Ammon's horn (tissue), 1 donor: Measurements from ENCODE around the gene KPNA2.
"Not testable (repeated sequence)": the region's sequence is repeated elsewhere in the genome, so short reads cannot be mapped to it uniquely, and the experiment has no call there.

ENCODE experiments used
- DNase-seq: peaks from one replicate; pipeline ENCODE4 v3.0.0-alpha.2; 2016; ENCODE audit warnings: low spot score

KPNA2 gene

DNA sequence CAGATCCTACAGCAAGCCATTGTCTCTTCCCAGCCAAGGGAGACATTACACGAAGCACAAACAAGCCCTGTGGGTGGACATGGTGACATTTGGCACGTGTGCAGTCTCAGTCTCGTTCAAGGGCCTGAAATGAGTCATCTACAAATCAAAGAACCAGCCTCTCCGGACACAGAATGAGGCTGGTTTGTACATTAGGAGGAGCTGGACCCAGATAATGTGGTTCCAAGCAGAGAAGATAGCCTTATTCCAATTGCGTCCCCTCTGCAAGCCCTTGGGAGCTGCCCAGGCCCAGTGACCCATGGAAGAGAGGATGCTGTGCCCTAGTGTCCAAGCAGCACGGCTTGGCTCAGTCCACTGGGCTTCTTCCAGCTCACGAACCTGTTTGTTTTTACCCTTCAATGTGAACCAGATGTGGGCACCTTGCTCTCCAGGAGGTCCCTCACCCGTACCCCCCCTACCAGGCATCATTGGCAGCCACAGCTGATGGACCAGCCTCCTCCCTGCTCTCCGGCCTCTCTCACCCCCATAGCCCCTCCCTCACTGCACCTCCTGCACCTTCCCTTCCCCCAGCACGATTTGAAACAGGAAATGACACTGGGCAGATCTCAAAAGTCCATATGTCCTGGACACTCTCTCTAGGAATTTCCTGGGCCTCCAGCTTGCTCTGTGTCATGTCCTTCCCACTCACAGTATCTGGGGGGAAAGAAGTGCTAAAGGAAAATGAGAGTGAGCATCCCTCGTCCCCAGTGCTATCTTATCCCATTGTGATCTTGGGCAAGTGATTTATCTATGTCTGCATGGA is 26.2 kb downstream of the KPNA2 start:
- no peak for DNase-seq

DNA sequence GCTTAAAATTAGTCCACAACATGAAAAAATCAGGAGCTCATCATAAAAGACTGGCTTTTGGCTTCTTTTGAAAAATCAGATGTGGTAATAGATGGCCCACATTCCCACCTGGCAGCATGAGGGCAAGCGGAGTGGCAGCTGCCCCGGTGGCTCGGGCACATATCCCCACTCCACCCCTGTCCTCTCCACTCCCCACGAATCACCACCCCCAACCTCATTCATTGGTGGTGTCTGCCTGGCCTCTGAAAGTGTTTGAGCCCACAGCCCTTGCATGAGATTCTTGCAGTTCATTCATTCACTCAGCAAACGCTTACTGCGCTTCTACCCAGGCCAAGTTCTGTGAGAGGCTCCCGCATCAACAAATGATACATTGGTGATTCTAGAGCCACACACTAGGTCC is 29.8 kb downstream of the KPNA2 start:
- DNase-seq: not testable (repeated sequence)

DNA sequence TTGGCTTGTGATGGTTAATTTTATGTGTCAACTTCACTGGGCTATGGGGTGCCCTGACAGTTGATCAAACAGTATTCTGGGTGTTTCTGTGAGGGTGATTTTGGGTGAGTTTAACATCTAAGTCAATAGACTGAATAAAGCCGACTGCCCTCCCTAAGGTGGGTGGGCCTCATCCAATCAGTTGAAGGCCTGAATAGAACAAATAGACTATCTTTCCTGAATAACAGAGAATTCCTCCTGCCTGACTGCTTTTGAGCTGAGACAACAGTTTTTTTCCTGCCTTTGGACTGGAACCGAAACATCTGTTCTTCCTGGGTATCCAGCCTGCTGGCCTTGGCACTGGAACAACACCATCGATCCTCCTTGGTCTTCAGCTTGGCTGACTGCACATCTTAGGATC is 33.0 kb downstream of the KPNA2 start:
- DNase-seq: not testable (repeated sequence)

- DNase-seq: not testable (repeated sequence)
Measured at GRCh38 chr17:68070582-68071444, 35.3 kb downstream of the KPNA2 start.

DNA sequence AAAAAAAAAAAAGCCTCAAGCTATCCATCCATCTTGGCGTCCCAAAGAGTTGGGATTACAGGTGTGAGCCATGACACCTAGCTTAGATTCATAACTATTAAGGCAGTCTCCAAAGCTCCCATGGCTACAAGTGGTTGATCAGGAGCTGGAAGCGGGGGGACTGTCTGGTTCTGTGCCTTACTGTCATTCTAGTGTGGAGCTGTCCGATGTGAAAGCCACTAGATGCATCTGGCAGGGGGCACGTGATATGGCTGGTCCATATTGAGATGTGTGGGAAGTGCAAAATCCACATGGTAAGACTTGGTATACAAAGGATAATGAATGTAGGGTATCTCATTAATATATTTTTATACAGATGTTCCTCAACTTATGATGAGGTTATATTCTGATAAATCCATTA is 38.7 kb downstream of the KPNA2 start:
- DNase-seq: no peak

GRCh38 chr17:68075953-68076607 is 40.5 kb downstream of the KPNA2 start:
- DNase-seq: not testable (repeated sequence)

GRCh38 chr17:68077498-68077897 is 42.0 kb downstream of the KPNA2 start:
- peak; percentile 33 for DNase-seq

DNA sequence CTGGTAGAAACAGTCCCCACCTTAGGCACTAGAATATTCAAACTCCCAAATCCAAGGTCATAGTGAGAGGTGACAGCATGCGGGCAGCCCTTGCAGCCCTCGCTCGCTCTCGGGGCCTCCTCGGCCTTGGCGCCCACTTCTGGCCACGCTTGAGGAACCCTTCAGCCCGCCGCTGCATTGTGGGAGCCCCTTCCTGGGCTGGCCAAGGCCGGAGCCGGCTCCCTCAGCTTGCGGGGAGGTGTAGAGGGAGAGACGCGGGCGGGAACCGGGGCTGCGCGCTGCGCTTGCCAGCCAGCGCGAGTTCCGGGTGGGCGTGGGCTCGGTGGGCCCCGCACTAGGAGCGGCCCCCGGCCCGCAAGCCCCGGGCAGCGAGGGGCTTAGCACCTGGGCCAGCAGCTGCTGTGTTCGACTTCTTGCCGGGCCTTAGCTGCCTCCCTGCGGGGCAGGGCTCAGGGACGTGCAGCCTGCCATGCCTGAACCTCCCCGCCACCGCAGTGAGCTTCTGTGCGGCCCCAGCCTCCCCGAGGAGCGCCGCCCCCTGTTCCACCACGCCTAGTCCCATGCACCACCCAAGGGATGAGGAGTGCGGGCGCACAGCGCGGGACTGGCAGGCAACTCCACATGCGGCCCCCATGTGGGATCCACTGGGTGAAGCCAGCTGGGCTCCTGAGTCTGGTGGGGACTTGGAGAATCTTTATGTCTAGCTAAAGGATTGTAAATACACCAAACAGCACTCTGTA is 45.0 kb downstream of the KPNA2 start:
- DNase-seq: no peak

- not testable (repeated sequence) for DNase-seq
Measured at GRCh38 chr17:68081305-68082265, 46.0 kb downstream of the KPNA2 start.

- no peak for DNase-seq
Measured at GRCh38 chr17:68085771-68086381, 50.3 kb downstream of the KPNA2 start.

DNA sequence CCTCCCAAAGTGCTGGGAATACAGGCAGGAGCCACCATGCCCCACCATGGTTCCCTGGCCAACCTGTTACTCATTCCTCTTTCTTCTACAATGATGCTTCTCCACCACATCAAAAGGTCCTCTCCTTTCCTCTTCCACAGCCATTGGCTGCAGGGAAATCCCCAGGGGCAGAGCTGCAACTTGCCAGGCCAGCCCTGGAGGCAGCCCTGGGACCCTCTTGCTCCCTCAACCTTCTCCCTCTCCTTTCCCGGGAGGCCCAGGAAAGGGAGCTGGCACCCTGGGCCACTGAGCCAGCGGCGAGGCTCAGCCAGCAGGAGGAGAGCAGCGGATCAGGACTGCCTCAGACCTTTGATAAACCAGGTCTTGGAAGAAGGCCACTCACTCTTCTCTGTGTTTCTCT is 51.1 kb downstream of the KPNA2 start:
- DNase-seq: not testable (repeated sequence)

- not testable (repeated sequence) for DNase-seq
Measured at GRCh38 chr17:68087131-68087623, 51.6 kb downstream of the KPNA2 start.

DNA sequence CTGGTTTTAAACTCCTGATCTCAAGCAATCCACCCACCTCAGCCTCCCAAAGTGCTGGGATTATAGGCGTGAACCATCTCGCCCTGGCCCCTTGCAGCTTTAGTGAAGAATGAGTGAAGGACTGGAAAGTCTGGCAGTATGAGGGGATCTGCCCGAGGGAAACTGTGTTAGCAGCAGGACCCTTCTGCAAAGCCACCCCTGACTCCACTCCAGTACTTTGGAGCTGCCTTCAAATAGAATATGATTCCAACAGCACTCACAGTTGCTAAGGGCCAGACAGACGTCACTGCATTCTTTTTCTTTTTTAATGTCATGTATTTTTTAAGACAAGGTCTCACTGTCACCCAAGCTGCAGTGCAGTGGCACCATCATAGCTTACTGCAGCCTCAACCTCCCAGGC is 52.3 kb downstream of the KPNA2 start:
- no peak for DNase-seq

GRCh38 chr17:68089881-68090280 is 54.3 kb downstream of the KPNA2 start:
- DNase-seq: peak; percentile 20

GRCh38 chr17:68094481-68095078 is 59.0 kb downstream of the KPNA2 start:
- no peak for DNase-seq

GRCh38 chr17:68095205-68095811 is 59.8 kb downstream of the KPNA2 start:
- no peak for DNase-seq

- no peak for DNase-seq
Measured at GRCh38 chr17:68096111-68096510, 60.6 kb downstream of the KPNA2 start.
